Activated B cell treated with CpG ODN at 0.5 μM for 24 hours (primary cell): ENCODE measurements around the gene S100P. TPM values are rescaled to one million over a fixed set of nuclear protein-coding genes. Genes with fewer than 3 reads are reported as not detected.

Source experiments
- ATAC-seq: fragments of 200-7000 bp; cut with Tn5 transposase; one replicate; pipeline ENCODE4 v1.10.0; 2021; ENCODE audit warnings: low read depth, mild to moderate bottlenecking, moderate library complexity
- CTCF ChIA-PET: fragments of 350-600 bp; sonication (Branson Sonifier 250); formaldehyde crosslinking; loops from one replicate; lab custom pipeline; 2021; ENCODE audit warnings: antibody characterized with exemption; lab: Charles Lee
- POLR2A ChIA-PET: fragments of 350-600 bp; sonication (Branson Sonifier 250); formaldehyde crosslinking; loops from one replicate; lab custom pipeline; 2021; ENCODE audit warnings: antibody characterized with exemption; lab: Charles Lee
- DNase-seq: peaks from one replicate; pipeline ENCODE4 v3.0.0; 2022
- H3K27ac Mint-ChIP-seq: one replicate; pipeline ENCODE4 v1.8.0; 2020; ENCODE audit warnings: mixed read lengths
- H3K27me3 Mint-ChIP-seq: one replicate; pipeline ENCODE4 v1.8.0; 2021; ENCODE audit warnings: mixed read lengths
- H3K36me3 Mint-ChIP-seq: one replicate; pipeline ENCODE4 v1.8.0; 2021; ENCODE audit warnings: low read depth, mixed read lengths
- H3K4me1 Mint-ChIP-seq: one replicate; pipeline ENCODE4 v1.8.0; 2021; ENCODE audit warnings: mixed read lengths
- H3K4me3 Mint-ChIP-seq: one replicate; pipeline ENCODE4 v1.8.0; 2020; ENCODE audit warnings: mild to moderate bottlenecking, mixed read lengths
- H3K9me3 Mint-ChIP-seq: one replicate; pipeline ENCODE4 v1.8.0; 2020; ENCODE audit warnings: mixed read lengths
- CTCF ChIP-seq: fragments of 200-600 bp; IDR thresholded peaks from one replicate; pipeline ENCODE4 v1.8.0; 2022; ENCODE audit warnings: antibody characterized with exemption, mild to moderate bottlenecking
- intact Hi-C: fragments of 100-400 bp; cut with micrococcal nuclease; formaldehyde crosslinking; loops from one replicate; pipeline ENCODE4 v1.15.1; 2024
- total RNA-seq: library from RNA; stranded (reverse); gene quantifications from 2 replicates; pipeline ENCODE4 v1.2.3, GENCODE V29; 2022

Gene S100P
- total RNA-seq, 1 donor from 2014 or later, result not detected

DNA sequence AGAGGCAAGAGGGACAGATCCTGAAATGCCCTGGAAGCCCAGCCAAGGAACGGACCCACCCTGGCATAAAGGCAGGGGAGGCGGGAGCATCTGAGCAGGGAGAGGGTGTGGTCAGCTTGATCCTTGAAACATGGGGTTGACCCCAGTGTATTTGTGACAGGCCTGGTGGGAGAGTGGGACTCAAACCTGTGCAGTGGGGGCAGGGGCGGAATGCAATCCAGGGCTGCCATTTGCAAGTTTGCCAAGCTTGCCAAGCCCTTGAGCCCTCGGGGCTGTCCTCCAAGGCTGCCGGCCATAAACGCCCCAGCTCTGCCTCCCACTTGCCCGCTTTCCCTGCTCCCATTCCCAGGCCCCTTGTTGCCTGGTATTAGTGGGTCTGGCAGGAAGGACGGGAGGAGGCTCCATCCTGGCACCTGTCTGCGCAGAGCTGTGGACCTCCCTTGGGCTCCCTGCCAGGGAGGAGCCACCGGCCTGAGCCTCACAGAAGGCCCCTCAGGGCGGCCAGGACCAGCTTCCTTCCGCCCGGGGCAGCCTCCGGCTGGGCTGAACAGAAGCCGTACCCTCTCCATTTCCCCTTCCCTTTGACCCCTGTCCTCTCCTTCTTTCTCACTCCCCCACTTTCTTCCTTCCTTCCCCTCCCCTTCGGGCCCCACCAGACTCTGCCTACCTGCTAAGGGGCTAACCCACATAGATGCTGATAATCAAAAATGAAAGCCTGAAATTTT lies 661 bp downstream of the S100P start:
- intact Hi-C loops, result no loop called here
- no peak for TF ChIP-seq CTCF
- H3K36me3 Mint-ChIP-seq, result peaks cover 12% of the 10 kb centered on the region
- H3K27me3 Mint-ChIP-seq, result peaks cover 4% of the 10 kb centered on the region
- CTCF ChIA-PET, result no interaction called here
- ATAC-seq (no peak), DNase-seq (no peak)
- no peak overlapping the region for H3K4me3 Mint-ChIP-seq
- no peaks in the 10 kb centered on the region for H3K9me3 Mint-ChIP-seq
- H3K27ac Mint-ChIP-seq, result no peak overlapping the region
- POLR2A ChIA-PET, result interaction anchor here (0.6 kb wide), 1 partner anchor 205 kb away, joined by 8 read pairs; no protein-coding TSS in a partner anchor
- peaks cover 10% of the 10 kb centered on the region for H3K4me1 Mint-ChIP-seq

DNA sequence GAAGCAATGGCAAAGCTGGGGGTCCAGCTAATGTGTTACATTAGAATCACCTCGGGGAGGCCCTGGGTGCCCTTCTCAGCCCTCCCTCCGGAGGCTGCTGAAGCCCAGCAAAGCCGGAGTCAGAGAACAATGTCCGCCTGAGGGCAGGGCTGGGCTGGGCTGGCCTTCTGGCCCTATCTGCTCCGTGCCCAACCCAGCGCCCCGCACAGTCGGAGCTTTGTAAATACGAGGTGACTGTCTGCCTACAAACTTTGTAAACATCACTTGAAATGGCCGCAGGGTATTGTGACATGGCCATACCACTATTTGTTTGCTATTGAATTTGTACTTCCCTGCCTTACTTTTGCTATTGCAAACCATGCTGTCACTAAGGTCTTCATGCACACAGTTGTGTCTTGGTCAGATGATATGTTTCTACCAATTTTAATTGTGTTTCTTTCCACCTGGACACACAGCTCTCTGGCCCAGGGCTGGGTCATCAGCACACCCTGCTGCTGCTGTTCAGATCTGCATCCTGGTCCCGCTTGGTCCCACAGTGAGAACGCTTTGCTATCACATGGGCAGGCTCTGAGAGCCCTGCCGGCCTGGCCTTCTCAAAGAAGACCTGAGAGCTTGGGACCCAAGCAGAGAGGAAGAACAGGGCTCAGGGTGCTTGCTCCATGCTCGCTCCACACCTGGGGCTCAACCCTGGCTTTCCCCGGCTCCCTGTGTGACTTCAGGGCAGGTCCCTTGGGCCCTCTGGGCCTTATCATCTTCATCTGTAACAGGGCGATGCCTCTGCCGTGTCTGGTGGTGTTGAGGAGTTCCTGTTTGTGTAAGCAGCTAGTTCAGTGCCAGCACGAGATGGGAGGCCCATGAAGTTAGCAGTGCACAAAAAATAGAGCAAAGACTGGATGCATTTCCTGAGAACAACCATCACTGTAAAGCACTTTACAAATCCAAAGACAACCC lies 2.3 kb downstream of the S100P start:
- CTCF ChIA-PET, result no interaction called here
- peaks cover 10% of the 10 kb centered on the region for H3K4me1 Mint-ChIP-seq
- POLR2A ChIA-PET, result no interaction called here
- TF ChIP-seq CTCF, result no peak
- ATAC-seq (no peak), DNase-seq (no peak)
- H3K27me3 Mint-ChIP-seq, result no peaks in the 10 kb centered on the region
- no peak overlapping the region for H3K27ac Mint-ChIP-seq
- no peaks in the 10 kb centered on the region for H3K9me3 Mint-ChIP-seq
- H3K36me3 Mint-ChIP-seq, result peaks cover 23% of the 10 kb centered on the region
- H3K4me3 Mint-ChIP-seq, result no peak overlapping the region
- intact Hi-C loops, result no loop called here

DNA sequence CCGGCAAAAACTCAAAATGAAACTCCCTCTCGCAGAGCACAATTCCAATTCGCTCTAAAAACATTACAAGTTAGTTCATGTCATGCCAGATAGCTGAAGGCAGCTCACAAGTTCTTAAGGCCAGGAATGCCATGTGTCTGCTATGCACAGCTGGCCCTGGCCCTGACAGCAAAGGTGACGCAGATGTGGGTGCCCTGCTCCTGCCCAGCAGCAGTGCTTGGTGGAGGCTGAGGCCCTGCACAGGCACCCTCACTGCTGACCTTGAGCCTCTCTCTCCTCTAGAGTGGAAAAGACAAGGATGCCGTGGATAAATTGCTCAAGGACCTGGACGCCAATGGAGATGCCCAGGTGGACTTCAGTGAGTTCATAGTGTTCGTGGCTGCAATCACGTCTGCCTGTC lies 2.9 kb downstream of the S100P start:
- Mint-ChIP-seq H3K36me3 (peaks cover 27% of the 10 kb centered on the region), H3K4me3 (no peak overlapping the region), H3K9me3 (no peaks in the 10 kb centered on the region), H3K4me1 (peaks cover 10% of the 10 kb centered on the region), H3K27me3 (no peaks in the 10 kb centered on the region), H3K27ac (no peak overlapping the region)
- DNase-seq (no peak), ATAC-seq (no peak)
- intact Hi-C loops, result no loop called here
- no peak for TF ChIP-seq CTCF
- ChIA-PET CTCF (no interaction called here), POLR2A (no interaction called here)

DNA sequence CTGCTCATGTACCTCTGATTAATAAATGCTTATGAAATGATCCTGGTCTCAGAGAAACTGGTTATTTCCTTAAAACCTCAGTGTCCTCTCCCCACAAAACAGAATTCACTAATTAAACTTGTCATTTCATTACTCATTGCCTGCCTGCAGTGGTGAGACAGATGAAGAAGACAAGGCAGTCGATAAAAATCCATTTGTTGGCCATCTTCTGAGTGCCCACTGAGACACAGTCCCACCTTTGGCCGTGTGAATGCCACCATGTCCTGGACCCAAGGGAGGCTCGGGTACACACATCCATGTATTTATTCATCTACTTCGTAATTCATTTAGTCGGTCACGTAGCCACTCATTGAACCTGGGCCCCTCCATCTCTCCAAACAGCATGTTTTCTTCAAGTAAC lies 3.5 kb downstream of the S100P start:
- Mint-ChIP-seq H3K36me3 (peaks cover 27% of the 10 kb centered on the region), H3K27me3 (no peaks in the 10 kb centered on the region), H3K4me1 (peaks cover 10% of the 10 kb centered on the region), H3K9me3 (no peaks in the 10 kb centered on the region), H3K4me3 (no peak overlapping the region), H3K27ac (no peak overlapping the region)
- POLR2A ChIA-PET, result no interaction called here
- no peak for TF ChIP-seq CTCF
- CTCF ChIA-PET, result no interaction called here
- DNase-seq (no peak), ATAC-seq (no peak)
- intact Hi-C loops, result no loop called here

DNA sequence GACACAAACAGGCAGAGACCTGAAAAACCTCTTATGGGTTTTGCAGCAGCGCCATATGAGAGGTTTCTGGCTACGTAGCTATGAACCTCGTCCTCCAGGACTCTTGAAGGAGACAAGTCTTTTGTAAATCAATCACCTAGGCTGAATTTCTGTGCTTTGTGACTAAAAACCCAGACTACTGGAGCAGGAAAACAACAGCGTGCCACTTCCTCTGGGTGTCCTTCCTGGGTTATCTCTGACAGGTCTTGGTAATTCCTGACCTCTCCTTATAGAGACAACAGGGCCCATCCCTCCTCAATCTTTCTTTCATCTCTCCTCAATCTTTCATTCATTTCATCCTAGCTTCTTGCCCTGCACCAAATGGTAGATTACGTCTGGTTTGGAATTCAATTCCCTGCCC lies 5.7 kb downstream of the S100P start:
- no peak for ATAC-seq
- CTCF ChIA-PET, result no interaction called here
- peaks cover 40% of the 10 kb centered on the region for H3K36me3 Mint-ChIP-seq

More for the DNA sequence above, 5.7 kb downstream of the S100P start:
- intact Hi-C loops, result no loop called here
- DNase-seq, result no peak
- POLR2A ChIA-PET, result interaction anchor here (0.6 kb wide), 1 partner anchor 368 kb away, joined by 3 read pairs; no protein-coding TSS in a partner anchor
- Mint-ChIP-seq H3K27ac (no peak overlapping the region), H3K4me1 (peaks cover 11% of the 10 kb centered on the region), H3K4me3 (no peak overlapping the region), H3K27me3 (no peaks in the 10 kb centered on the region), H3K9me3 (no peaks in the 10 kb centered on the region)
- no peak for TF ChIP-seq CTCF
